ENCODE measurements around the gene GALNT10. TPM values are rescaled to one million over a fixed set of nuclear protein-coding genes. Genes with fewer than 3 reads are reported as not detected.

Gene GALNT10
- total RNA-seq, 4 donors from 2014 or later = 21.4 to 49.8 (median 44.7) TPM

DNA sequence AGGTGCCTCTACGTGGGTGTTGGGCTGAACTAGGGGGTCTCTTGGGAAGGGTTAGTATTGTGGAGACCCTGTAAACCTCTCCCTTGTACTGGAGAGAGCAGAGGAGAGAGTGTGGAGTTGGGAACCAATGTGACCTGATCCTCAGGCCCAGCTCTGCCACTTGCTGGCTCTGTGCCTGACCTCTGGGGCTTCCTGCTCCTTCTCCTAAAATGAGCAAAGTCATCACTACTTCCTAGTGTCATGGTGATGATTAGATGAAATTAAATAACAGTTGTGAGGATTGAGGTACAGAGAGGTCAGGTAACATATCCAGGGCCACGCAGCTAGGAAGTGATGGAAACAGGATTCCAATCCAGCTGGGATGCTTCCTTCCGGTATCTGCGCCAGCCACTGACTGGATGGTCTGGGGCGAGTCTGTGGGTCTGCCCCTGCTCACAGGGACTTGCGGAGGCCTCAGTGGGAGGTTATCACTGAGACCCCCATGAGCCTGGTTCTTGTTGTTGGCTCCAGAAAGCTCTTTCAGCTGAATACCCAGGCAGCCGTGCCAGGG, 9.2 kb downstream of the GALNT10 start:
- Histone ChIP-seq H3K9me3 (no peaks in the 10 kb centered on the region), H3K36me3 (peaks cover 0 to 11% (median 8%) of the 10 kb centered on the region in 4 donors), H3K27ac (replicated peaks in 1 of 4) (no peak overlapping the region), H3K4me3 (no peak overlapping the region), H3K4me1 (peaks cover 30 to 60% (median 47%) of the 10 kb centered on the region in 4 donors), H3K27me3 (no peaks in the 10 kb centered on the region)
- no peak for TF ChIP-seq EP300 (IDR thresholded peaks at IDR 0.05)
- TF ChIP-seq POLR2AphosphoS5 (IDR thresholded peaks at IDR 0.05) = no peak
- TF ChIP-seq, protein P1, sequence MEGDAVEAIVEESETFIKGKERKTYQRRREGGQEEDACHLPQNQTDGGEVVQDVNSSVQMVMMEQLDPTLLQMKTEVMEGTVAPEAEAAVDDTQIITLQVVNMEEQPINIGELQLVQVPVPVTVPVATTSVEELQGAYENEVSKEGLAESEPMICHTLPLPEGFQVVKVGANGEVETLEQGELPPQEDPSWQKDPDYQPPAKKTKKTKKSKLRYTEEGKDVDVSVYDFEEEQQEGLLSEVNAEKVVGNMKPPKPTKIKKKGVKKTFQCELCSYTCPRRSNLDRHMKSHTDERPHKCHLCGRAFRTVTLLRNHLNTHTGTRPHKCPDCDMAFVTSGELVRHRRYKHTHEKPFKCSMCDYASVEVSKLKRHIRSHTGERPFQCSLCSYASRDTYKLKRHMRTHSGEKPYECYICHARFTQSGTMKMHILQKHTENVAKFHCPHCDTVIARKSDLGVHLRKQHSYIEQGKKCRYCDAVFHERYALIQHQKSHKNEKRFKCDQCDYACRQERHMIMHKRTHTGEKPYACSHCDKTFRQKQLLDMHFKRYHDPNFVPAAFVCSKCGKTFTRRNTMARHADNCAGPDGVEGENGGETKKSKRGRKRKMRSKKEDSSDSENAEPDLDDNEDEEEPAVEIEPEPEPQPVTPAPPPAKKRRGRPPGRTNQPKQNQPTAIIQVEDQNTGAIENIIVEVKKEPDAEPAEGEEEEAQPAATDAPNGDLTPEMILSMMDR (IDR thresholded peaks at IDR 0.05) = no peak
- TF ChIP-seq POLR2A (IDR thresholded peaks at IDR 0.05; ENCODE audit: low read depth) = no peak
- no peak for DNase-seq (ENCODE audit: extremely low spot score)
- intact Hi-C loops (cut with DNase I) = no loop called here
- 94% methylated on average over 5 of the region's 7 CpGs for WGBS

DNA sequence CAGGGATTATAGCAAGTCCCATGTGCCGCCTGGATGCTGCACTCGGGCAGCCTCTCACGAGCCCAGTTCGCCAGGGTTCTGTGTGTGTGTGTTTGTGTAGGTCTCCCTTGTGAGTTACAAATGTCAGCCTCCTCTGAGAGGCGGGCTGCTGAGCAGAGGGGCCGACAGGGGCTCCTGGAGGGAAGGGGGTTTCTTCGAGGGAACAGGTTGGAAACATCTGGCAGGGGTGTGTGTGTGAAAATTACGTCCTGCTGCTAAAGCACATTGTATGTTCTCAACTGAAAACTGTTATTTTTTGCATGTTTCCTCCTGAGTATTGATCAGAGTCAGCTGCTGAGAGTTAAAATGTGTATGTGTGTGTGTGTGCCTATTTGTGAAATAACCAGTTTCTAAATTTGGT, 9.7 kb downstream of the GALNT10 start:
- no peaks in the 10 kb centered on the region for H3K27me3 ChIP-seq
- WGBS = 79% methylated on average over 4 of the region's 8 CpGs
- H3K27ac ChIP-seq (replicated peaks in 1 of 4) = no peak overlapping the region
- intact Hi-C loops (cut with DNase I) = no loop called here
- no peak for TF ChIP-seq POLR2AphosphoS5 (IDR thresholded peaks at IDR 0.05)
- H3K9me3 ChIP-seq = no peaks in the 10 kb centered on the region
- no peak overlapping the region for H3K4me3 ChIP-seq
- H3K4me1 ChIP-seq = peaks cover 30 to 59% (median 43%) of the 10 kb centered on the region in 4 donors
- peaks cover 0 to 9% (median 4%) of the 10 kb centered on the region in 4 donors for H3K36me3 ChIP-seq
- no peak for DNase-seq (ENCODE audit: extremely low spot score)

DNA sequence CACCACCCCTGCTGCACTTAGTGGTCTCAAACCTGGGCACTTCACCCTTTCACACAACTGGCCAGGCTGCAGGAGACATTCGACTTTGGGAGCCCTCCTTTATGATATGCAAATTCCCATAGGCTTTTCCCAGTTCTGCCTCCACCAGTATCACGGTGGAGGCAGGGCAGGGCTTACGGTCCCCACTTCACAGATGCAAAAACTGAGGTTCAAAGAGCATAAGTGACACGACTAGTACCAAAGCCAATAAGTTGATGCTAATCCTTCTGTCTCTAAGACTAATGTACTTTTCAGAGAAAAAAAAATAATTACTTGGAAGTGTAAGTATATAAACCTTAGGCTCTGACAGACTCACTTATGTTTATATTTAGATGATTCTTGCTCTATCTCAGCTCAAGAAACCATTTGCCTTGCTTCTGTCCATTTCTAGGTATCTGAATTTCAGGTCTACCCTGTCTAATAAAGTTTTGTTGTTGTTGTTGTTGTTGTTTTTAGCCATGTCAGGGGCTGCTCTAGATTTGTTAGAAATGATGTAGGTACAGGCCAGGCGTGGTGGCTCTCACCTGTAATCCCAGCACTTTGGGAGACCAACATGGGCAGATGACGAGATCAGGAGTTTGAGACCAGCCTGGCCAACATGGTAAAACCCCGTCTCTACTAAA, 10.7 kb downstream of the GALNT10 start:
- Histone ChIP-seq H3K4me3 (no peak overlapping the region), H3K27ac (replicated peaks in 1 of 4) (no peak overlapping the region), H3K9me3 (no peaks in the 10 kb centered on the region), H3K36me3 (peaks cover 0 to 9% (median 2%) of the 10 kb centered on the region in 4 donors), H3K4me1 (peaks cover 30 to 58% (median 42%) of the 10 kb centered on the region in 4 donors), H3K27me3 (no peaks in the 10 kb centered on the region)
- 84% methylated on average over 7 of the region's 7 CpGs for WGBS
- no peak for DNase-seq (ENCODE audit: extremely low spot score)
- TF ChIP-seq, protein P1 (IDR thresholded peaks at IDR 0.05) = no peak
- TF ChIP-seq EP300 (IDR thresholded peaks at IDR 0.05) (no peak), POLR2AphosphoS5 (IDR thresholded peaks at IDR 0.05) (no peak), POLR2A (IDR thresholded peaks at IDR 0.05; ENCODE audit: low read depth) (no peak)
- intact Hi-C loops (cut with DNase I) = no loop called here

DNA sequence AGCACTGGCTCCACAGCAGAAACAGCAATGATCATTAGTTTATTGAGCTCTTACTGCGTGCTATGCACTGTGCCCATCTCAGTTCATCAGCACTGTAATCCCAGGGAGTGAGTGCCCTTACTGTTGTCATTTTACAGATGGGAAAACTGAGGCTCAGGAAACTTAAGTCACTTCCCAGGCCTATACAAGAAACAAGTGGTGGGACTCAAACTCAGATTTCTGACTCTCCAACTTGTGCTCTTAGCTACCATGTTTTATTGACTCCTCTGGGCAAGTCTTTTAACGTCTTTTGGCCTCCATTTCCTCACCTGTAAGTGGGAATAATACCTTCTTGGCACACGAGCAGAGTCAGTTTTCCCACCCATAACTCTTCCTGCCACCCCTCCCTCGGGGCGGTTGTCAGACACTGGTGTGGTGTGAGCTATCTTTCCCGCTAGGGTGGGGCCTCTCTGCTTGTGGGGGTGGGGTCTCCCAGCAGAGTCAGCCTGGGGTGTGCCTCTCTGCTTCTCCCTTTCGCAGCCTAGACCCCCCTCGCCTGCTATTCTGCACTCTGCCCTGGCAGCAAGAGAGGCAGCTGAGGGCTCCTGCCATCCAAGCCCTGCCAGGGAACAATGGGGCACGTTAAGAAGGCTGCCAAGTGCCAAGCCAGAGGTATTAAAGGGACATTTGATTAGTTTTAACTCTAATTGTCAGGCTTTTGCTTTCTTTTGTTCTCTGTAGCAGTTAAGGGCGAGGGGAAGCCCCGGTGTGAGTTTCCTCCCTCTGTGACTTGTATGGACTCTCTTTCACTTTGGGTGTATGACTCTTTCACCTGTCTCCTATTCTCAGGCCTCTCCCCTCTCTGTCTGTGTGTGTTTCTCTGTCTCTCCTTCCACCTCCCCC, 12.1 kb downstream of the GALNT10 start:
- Histone ChIP-seq H3K9me3 (no peaks in the 10 kb centered on the region), H3K36me3 (peaks cover 0 to 9% (median 2%) of the 10 kb centered on the region in 4 donors), H3K4me3 (no peak overlapping the region), H3K4me1 (peaks cover 17 to 51% (median 29%) of the 10 kb centered on the region in 4 donors), H3K27me3 (no peaks in the 10 kb centered on the region), H3K27ac (replicated peaks in 1 of 4) (no peak overlapping the region)
- DNase-seq (ENCODE audit: extremely low spot score) = no peak
- intact Hi-C loops (cut with DNase I) = no loop called here
- 53% methylated on average over 11 of the region's 11 CpGs for WGBS
- TF ChIP-seq EP300 (IDR thresholded peaks at IDR 0.05) (no peak), POLR2AphosphoS5 (IDR thresholded peaks at IDR 0.05) (no peak), POLR2A (IDR thresholded peaks at IDR 0.05; ENCODE audit: low read depth) (no peak)
- TF ChIP-seq, protein P1 (IDR thresholded peaks at IDR 0.05) = no peak

All from esophagus muscularis mucosa (tissue), 4 donors.